ENCODE results near the gene BRD3OS. TPM values are rescaled to one million over a fixed set of nuclear protein-coding genes. Genes with fewer than 3 reads are reported as not detected.

Gene BRD3OS
- total and polyA plus RNA-seq, 2 donors (not counting 3 experiments of a cell fraction or from before 2014, with no cell fraction given) = 11.9 to 15.4 TPM

- H4K20me1 ChIP-seq (replicated peaks; ENCODE audit: control insufficient read depth, extremely low read depth, insufficient read depth, low read length) = no peaks in the 10 kb centered on the region
- FAIRE-seq (no peak), DNase-seq (ENCODE audit: low read depth, low spot score) (no peak)
- intact Hi-C loops (cut with micrococcal nuclease) = no loop called here
- H2AFZ ChIP-seq (ENCODE audit: low read depth, low read length) = no peak overlapping the region
- peaks cover 87% of the 10 kb centered on the region for H3K79me2 ChIP-seq (ENCODE audit: control insufficient read depth, insufficient read depth, low read length)
- ChIA-PET CTCF (no interaction called here), POLR2A (no interaction called here)
- no peak overlapping the region for H3K9ac ChIP-seq (replicated peaks; ENCODE audit: extremely low read depth, insufficient read depth, low read length)
- no peaks in the 10 kb centered on the region for H3K36me3 ChIP-seq (ENCODE audit: control insufficient read depth in 2 of 2, extremely low read depth in 1 of 2, insufficient read depth in 2 of 2, low read length in 2 of 2)
- BruUV-seq (replicated peaks) = no TSS peak
- no peak for TF ChIP-seq POLR2AphosphoS5 (IDR thresholded peaks at IDR 0.05; ENCODE audit: insufficient read depth, low read depth, low read length)
- no peak for TF ChIP-seq MAX (IDR thresholded peaks at IDR 0.05; ENCODE audit: insufficient read depth, insufficient read length)
- no peak for TF ChIP-seq JUN (IDR thresholded peaks at IDR 0.05; ENCODE audit: borderline replicate concordance, insufficient read depth, insufficient read length, low read depth)
- TF ChIP-seq POLR2A (IDR thresholded peaks at IDR 0.05; ENCODE audit: low read depth, low read length) = no peak
- TF ChIP-seq FOS (IDR thresholded peaks at IDR 0.05; ENCODE audit: borderline replicate concordance, insufficient read depth, low read length) = no peak
- no peak for TF ChIP-seq GATA2 (IDR thresholded peaks at IDR 0.05; ENCODE audit: insufficient read depth, insufficient read length, low read depth, low read length)
- TF ChIP-seq CTCF (IDR thresholded peaks at IDR 0.05; ENCODE audit: extremely low read depth in 1 of 2, insufficient read depth in 1 of 2, low read depth in 1 of 2, low read length in 2 of 2) = no peak
- no peak for TF ChIP-seq MYC (IDR thresholded peaks at IDR 0.05; ENCODE audit: low read depth, low read length)
- TF ChIP-seq EZH2 (IDR thresholded peaks at IDR 0.05; ENCODE audit: borderline replicate concordance, low read depth, low read length, severe bottlenecking) = no peak
- no peak overlapping the region for H3K4me2 ChIP-seq (ENCODE audit: insufficient read depth, low read length)
- no peaks in the 10 kb centered on the region for H3K27me3 ChIP-seq (ENCODE audit: control insufficient read depth in 2 of 2, insufficient read depth in 2 of 2, low read length in 2 of 2)
- H3K4me3 ChIP-seq (replicated peaks in 1 of 3; ENCODE audit: insufficient read depth in 1 of 3, low read depth in 1 of 3, low read length in 3 of 3) = no peak overlapping the region
- H3K9me3 ChIP-seq (replicated peaks; ENCODE audit: control insufficient read depth, insufficient read depth, low read length) = no peaks in the 10 kb centered on the region
- H3K27ac ChIP-seq (ENCODE audit: insufficient read depth, low read depth, low read length) = no peak overlapping the region
- H3K9me1 ChIP-seq (replicated peaks; ENCODE audit: control insufficient read depth, extremely low read depth, insufficient read depth, low read length) = no peaks in the 10 kb centered on the region
- peaks cover 8% of the 10 kb centered on the region for H3K4me1 ChIP-seq (ENCODE audit: control insufficient read depth, extremely low read depth, insufficient read depth, low read length)
- dilution Hi-C loops (cut with MboI; ENCODE audit: extremely low pct_ligation_motif_present, low sequenced_read_pairs) = no loop called here
Measured at GRCh38 chr9:133986774-133987445, 38.4 kb upstream of the BRD3OS start.
